ENCODE data around the gene MOG.
A peak's percentile ranks its signal among the peaks of the same experiment; 100 is the strongest.
"Not testable (repeated sequence)": the region's sequence is repeated elsewhere in the genome, so short reads cannot be mapped to it uniquely, and the experiment has no call there.

MOG gene

DNA sequence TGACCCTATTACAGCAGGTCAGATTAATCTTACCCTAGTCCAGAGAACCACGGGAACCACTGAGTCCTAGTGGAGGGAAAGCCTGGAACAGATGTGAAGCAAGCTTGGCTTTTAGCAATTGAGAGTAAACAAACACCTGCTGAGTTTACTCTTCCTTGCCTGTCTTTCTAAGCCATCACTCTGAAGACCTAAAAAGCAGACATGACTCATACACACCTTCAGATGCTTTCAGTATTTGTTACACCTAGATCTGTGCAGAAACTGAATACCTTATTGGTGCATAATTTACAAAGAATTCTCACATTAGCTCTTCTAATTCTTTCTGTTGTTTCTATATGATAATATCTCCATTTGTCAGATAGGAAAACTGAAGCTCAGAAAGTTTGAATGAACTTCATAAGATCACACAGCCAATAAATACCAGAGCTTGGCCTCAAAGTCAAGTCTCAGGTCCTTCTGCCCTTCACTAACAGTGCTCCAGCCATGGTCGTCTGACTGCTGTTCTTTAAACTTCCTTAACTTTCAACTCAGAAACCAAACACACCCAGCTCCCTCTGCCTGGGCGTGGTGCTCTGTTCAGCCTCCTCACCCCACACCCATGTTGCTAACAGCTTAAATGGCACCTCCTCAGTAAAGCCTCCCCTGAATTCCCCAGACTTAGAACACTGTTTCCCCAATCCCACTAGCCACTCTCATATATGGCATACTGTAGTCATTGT, 15.3 kb upstream of the MOG start:
- DNase-seq (ENCODE audit: low spot score), result no peak

DNA sequence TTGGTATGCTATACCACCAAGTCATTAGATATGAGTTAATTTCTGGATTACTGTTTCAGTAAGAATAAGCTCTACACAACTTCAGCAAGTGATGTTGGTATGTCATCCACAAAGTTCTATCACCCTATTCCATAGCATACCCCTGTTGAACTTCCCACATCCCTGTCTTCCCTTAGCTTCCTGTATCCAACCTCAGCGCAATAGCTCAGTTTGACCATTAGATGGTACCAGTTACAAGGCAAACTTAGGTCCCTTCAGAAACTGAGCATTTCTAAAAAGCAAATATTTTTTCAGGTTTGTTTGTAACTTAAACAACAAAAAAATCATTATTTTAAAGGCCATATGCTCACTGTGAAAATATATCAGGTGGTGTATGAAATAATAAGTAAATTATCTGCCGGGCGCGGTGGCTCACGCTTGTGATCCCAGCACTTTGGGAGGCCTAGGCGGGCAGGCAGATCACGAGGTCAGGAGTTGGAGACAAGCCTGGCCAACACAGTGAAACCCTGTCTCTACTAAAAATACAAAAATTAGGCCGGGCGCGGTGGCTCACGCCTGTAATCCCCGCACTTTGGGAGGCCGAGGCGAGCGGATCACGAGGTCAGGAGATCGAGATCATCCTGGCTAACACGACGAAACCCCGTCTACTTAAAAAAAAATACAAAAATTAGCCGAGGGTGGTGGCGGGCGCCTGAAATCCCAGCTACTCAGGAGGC, 8.8 kb upstream of the MOG start:
- no peak for DNase-seq (ENCODE audit: low spot score)

DNA sequence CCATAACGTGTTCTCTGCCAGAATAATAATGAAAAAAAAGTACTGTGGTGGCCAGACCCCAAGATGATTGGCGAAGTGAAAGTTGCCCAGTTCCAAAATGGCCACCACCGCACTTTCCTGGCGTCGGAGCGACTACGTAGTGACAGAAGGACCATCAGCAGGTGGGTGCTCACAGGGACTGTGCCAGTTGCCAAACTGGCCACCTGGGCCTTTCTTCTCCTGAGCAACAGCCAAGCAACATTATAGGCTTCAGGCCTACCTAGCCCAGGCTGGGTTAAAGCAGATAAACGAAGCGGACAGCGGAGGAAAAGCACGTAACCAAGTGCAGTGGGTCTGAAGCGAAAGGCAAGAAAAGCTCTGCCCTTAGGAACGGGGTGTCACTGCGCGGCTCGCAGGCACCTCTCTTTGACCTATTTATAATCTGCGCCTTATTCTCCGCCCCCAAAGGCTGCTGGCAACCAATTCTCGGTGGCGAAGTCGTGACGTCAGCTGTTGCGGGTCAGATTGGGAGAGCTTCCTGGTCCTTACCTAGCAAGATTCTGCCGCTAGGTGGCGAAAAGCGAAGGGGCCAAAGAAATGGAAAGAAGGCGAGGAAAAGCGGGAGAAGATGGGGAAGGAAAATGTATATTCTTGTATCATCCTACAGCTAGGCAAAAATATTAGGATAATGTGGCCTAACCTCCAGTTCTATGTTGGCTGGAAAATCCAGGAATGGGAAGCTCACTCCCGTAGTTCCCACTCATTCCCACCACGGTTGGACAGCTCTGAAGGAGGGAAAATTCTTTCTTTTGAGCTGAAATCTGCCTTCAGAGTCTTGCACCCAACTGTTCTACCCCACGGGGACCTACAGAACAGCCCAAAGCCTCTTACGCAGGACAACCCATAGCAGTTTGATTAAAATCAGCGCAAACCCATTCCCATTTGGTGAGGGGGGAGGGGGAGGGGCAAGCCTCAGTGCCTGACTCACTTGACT, 6.9 kb upstream of the MOG start:
- DNase-seq (ENCODE audit: low spot score), result peak; percentile 99

DNA sequence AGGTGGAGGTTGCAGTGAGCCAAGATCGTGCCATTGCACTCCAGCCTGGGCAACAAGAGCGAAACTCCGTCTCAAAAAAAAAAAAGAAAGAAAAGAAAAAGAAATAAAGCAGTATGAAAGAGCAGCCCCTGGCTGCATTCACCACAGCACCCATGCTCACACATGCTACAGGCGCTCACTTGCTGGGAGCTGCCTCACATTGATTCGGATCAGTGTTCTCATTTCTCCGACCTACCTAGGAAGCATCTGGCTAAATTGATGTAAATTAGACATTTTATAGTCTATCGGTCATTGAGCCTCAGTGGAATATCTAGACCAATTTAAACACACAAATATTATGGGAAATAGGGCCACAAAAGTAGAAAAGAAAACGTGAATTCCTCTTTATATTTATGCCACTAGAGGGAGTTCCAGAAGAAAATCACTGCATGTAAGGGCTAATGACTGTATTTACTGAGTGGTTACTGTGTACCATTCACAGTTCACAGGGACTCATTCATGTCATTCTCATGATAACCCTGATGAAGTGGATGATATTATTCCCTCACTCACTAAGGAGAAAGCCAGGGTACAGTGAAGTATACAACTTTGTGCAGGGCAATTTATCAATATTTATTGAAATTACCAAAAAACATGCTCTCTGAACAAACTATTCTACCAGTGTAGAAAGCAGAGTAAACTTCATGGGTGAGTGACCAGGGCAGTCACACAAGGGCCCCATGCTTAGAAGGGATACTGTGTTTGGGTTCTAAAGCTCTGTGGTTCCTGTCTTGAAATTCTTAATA, 5.3 kb upstream of the MOG start:
- DNase-seq (ENCODE audit: low spot score), result peak; percentile 33

DNA sequence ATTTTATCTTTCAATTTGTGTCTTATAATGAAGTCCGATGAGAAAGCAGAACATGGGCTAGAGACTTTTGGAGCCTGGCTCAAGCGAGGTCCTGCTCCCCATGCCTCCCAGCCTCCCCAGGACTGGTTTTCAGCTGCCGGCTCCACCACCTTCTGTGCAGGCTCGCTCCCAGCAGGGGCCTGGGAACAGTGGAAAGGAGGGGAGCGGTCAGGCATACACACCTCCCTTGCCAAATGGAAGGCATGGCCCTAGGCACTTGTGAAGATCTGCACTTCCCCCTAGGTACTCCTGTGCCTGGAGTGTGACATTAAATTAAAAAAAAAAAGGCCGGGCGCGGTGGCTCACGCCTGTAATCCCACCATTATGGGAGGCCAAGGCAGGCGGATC, 4.7 kb upstream of the MOG start:
- no peak for DNase-seq (ENCODE audit: low spot score)

DNA sequence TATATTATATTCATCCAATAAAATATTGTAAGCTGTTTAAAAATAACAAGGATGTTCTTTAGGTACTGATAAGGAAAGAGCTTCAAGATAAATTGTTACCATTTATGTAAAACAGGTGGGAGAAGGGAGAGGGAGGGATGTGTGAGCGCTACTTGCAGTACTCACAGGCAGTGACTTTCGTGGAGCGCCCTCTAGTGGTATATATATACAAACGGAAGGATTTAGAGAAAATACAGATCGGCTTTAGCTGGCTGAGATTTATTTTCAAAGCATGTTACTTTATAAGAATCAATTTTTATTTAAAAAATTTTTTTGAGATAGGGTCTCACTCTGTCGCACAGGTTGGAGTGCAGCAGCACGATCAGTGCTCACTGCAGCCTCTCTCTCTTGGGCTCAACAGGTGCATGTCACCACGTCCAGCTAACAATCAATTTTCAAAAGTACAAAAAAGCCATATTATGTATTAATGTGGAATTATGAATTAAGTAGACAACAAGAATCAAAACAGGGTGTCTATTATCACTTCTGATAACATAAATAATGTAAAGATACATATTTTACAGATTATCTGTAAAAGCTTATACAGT, 3.3 kb upstream of the MOG start:
- DNase-seq (ENCODE audit: low spot score), result peak; percentile 70

DNA sequence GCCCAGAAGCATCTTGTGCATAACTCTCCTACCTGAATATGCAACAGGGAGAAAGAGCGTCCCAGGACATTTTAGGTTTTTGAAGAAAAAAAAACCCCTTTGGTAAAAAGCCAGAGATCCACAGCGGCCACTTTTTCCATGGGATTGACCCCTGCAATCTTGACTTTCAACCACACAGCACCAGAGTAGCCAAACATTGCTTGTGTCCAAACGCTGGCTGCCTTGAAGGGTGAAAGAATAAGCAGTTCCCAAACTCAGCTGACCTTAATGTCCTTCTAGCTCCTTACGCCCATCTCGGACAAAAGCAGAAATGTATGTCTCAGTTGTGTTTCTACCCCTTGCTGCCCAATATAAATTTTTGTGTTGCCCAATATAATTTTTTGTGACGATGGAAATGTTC, 1.2 kb upstream of the MOG start:
- no peak for DNase-seq (ENCODE audit: low spot score)

DNA sequence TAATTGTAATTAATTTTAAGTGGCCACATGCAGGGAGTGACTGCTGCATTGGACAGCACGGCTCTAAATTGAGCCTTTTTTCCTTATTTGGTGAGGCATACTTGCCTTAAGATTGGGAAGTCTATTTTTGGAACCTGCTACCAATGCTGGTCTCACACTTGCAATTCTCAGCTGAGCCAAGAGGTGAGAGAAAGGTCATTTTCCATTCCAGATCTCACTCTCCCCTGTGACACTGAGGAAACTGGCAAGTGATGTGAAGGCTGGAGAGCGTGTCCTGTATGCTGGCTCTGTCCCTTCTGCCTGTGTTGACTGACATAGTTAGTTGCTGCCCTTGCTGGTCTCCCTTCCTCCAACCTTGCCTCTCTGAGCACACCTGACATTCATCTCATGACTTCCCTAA, 735 bp upstream of the MOG start:
- no peak for DNase-seq (ENCODE audit: low spot score)

DNA sequence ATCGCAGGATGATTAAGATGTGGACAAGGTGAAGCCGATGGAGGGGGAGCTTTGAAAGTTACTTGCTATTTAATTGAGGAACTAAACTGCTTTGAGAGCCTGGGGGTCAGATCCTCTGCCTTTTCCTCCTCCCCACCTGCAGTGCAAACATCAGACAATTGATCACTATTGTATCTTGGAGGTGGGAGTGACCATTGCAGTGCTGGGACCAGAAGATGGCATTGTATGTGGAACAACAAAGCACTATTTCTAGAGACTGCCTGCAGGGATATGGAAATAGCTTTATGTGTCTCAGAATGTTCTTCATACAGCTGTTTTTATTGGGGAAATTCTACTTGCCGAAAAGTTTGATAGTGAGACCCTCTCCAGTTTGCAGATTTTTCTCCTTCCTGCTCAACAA, 4.2 kb downstream of the MOG start:
- DNase-seq (ENCODE audit: low spot score), result no peak

DNA sequence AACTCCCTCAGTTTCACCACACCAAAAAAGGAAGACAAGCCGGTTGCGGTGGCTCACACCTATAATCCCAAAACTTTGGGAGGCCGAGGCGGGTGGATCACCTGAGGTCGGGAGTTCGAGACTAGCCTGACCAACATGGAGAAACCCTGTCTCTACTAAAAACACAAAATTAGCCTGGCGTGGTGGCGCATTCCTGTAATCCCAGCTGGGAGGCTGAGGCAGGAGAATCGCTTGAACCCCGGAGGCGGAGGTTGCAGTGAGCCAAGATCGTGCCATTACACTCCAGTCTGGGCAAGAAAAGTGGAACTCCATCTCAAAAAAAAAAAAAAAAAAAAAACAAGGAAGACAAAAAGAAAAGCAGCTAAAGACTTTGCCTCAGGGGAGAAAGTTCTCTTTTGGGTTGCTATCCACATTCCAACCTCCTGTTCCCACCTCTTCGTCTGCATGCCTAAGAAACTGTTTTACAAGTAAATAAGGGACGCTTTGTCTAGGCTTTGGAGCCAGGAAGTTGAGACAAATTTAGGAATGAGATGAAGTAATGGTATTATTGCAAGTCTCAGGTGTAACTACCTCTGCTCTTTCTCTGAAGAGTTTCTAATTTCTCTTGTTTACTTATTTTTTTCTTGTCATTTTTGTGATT, 4.7 kb downstream of the MOG start:
- DNase-seq (ENCODE audit: low spot score), result not testable (repeated sequence)

DNA sequence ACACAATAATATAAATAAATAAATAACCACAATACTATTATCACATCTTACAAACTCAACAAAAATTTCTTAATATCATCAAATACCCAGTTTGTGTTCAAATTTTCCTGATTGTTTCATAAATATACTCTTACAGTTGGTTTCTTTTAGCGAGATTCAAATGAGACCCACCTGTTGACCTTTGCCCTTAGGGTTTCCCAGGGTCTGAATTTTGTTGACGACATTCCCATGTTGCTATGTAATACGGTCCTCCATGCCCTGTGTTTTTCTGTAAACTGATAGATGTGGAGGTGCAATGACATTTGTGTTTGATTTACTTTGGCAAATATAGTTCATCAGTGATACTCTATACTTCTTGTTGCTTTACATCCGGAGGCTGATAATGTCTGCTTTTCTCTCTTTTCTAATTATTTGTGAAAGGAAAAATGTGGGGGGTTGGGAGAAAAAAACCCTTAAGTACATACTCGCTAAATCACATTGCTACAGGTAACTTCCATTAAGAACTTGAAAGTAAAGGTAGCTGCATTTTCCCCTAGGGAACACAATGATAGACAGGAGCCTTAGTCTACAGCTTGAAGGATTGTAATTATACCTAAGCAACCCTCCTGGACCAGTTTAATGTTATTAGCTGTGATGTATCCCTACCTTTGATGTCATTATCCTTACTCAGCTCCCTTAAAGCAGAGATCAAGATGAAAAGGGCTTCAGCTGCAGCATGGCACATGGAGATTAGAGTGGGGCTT, 6.6 kb downstream of the MOG start:
- DNase-seq (ENCODE audit: low spot score), result no peak

DNA sequence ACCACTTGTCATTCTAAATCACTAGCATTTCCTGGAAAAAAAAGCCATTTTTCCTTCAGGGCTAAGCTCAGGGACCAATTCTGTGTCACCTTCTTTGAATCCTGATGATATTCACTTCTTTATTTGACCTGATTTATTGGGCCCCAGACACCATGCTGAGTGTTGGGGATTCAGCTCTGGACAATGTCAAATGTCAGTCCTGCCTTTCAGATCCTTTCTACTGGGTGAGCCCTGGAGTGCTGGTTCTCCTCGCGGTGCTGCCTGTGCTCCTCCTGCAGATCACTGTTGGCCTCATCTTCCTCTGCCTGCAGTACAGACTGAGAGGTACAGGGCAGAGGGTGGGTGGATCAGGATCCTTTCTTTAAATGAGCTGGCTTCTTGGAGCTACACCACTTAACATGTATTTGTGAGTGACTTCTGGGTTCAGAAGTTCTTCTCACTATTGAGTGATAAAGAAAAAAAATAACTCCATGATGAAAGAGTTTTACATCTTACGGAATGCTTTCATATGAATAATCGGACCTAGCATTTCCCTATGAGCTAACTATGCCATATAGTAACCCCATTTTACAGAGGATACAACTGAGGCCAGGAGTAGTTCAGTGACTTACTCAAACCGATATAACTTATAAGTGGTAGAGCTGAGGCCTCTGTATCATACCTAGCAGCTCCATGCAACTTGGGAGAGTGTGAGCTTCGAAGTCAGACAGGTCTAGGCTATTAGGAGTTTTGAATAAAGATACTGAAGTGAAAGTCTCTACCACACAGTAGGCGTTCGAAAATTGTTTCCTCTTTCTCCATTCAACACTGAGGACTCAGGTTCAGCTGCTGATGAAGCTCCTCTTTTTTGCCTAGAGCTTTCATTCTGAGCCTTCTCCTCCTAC, 9.3 kb downstream of the MOG start:
- DNase-seq (ENCODE audit: low spot score), result no peak

DNA sequence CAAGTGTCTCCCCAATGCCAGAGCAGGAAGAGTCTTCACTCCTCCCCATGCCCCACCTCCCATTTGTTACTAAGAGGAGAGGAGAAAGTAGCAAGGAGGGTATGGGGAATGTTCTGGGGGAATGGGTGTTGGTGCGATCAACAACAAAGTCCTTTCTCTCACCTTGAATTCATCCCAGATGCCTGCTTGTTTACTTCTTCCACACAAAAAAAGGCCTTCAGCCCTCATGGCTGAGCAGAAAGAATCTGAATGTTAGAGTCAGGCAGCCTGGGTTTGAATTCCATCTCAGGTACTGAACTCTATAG, 9.9 kb downstream of the MOG start:
- no peak for DNase-seq (ENCODE audit: low spot score)

DNA sequence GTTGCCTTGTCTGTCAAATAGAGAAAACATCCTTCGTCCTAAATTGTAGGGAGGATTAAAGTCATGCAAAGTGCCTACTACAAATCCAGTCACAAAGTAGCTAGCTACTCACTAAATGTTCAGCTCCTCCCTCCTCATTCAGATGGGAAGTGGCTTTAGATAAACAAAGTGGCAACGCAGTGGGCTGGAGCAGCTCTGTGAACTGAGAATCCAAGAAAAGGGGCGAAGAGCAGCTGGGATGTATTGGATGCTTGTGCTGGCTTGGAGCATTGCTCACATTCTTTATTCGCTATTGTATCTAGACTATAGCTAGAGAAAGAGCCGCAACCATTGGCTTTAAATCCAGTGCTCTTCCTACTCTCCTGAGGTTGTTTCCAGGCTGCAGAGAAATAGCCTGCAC, 10.3 kb downstream of the MOG start:
- DNase-seq (ENCODE audit: low spot score), result no peak

DNA sequence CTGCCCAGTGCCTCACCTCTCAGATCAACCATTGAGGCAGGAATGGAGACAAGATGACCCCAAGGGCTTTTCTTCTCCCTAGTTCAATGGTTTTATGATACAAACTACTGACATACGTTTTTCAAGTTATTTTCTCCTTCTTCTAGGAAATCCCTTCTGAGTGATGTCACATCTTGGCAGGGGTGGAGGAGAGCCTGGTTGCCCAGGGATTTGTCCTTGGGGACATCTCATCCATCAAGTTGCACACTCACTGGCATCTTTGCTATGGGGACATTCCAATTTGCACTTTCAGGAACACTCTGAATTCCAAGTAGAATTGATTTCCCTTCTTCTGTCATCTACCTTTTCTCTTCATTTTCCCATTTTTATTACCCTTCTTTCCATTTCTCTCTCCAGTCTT, 14.1 kb downstream of the MOG start:
- DNase-seq (ENCODE audit: low spot score), result no peak

DNA sequence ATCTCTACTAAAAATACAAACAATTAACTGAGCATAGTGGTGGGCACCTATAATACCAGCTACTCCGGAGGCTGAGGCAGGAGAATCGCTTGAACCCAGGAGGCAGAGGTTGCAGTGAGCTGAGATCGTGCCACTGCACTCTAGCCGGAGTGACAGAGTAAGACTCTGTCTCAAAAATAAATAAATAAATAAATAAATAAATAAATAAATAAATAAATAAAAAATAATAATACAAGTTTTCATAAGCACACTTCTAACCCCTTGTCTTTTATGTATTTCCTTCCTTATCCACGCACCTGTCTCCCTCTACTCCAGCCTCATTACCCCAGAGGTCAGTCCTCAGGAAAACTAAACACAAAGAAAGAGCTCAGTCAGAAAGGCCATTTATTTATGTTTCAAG, 15.2 kb downstream of the MOG start:
- not testable (repeated sequence) for DNase-seq (ENCODE audit: low spot score)

DNA sequence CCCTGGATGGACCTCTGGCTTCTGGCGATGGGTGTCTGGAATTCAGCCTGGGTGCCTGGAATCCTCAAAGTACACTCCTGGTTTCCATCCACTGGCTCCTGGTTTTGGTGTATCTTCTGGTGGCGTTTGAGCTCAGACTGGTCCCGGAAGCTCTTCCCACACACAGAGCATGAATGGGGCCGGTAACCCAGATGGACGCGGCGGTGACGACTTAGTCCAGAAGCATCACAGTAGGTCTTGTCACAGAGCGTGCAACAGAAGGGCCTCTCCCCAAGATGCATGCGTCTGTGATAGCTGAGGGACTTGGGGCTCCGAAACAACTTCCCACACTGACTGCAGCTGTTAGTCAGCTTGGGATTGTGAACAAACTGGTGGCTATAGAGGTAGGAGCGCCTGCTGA, 16.3 kb downstream of the MOG start:
- DNase-seq (ENCODE audit: low spot score), result no peak

DNA sequence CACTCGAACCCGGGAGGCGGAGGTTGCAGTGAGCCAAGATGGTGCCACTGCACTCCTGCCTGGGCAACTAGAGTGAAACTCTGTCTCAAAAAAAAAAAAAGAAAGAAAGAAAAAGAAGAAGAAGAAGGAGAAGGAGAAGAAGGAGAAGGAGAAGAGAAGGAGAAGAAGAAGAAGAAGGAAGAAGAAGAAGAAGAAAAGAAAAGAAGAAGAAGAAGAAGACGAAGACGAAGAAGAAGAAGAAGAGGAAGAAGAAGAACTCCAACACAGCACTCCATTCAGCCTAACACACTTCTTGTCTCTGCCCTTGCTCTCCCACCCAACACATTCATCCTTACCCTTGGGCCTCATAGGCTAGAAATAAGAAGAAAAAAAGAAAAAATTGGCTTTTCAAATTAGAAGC, 17.1 kb downstream of the MOG start:
- no peak for DNase-seq (ENCODE audit: low spot score)

DNA sequence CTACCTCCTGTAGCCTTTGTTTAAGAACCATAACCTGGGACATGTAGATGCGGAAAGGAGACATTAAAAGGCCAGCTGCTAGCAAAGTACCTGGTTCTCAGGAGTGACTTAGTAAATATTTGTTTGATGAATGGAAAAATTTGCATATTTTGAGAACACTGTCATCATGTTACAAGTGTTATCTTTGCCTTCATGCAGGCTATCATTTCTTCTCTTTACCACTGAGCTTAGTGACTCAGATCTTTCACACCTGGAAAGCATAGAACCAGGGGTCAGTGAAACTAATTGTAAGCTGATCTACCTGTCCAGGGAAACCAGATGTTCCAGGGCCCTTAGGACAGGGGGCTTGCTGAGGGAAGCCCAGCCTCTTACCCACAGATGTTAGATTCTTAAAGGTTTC, 18.7 kb downstream of the MOG start:
- DNase-seq (ENCODE audit: low spot score), result no peak

Data from activated CD4-positive, alpha-beta T cell treated with anti-CD3 and anti-CD28 coated beads, Interleukin-2, Interleukin-4, amounts not matched to agents 100 ng/mL and 50 ng/mL, durations not matched to agents 16 hours and 8 hours (primary cell).